ENCODE measurements around the gene PEX10.
A peak's percentile ranks its signal among the peaks of the same experiment; 100 is the strongest.

PEX10 gene

GRCh38 chr1:2405588-2406295 lies 6.6 kb downstream of the PEX10 start:
- Mint-ChIP-seq H3K36me3 (ENCODE audit: low read depth) (peaks cover 34% of the 10 kb centered on the region), H3K27ac (peak overlapping the region; percentile 69), H3K9me3 (no peaks in the 10 kb centered on the region), H3K4me1 (peaks cover 1% of the 10 kb centered on the region), H3K4me3 (no peak overlapping the region), H3K27me3 (ENCODE audit: low read depth, poor library complexity) (no peaks in the 10 kb centered on the region)
- TF ChIP-seq CTCF (IDR thresholded peaks at IDR 0.05), result no peak
- DNase-seq, result no peak

DNA sequence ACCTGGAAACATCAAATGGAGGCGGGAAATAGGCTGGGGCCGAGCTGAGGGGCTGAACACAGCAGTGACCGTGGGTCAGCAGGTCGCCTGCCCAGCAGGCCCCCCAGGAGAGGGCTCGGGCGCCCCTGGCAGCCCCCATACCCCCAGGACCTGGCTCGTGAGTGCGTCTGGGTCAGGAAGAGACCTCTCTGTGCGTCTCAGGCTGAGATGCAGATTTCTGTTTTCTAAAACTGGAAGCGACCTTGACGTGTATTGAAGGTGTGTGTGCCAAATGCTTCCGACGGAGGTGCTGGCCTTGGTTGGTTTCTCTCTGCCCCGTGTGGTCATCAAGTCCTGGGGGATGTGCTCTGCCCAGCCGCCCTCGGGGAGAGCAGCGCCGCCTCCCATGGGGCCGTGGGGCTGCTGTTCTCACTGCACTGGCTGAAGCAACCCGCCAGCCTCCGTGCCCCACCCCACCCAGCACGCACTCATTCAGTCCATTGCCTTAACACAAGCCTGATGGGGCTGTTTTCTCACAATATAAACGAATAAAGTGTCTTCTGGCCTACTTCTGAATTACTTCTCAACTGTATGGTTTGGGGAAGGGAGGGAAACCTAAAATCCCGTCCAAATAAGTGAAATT lies 7.4 kb downstream of the PEX10 start:
- Mint-ChIP-seq H3K9me3 (no peaks in the 10 kb centered on the region), H3K36me3 (ENCODE audit: low read depth) (peaks cover 35% of the 10 kb centered on the region), H3K4me1 (no peaks in the 10 kb centered on the region), H3K4me3 (no peak overlapping the region), H3K27ac (no peak overlapping the region), H3K27me3 (ENCODE audit: low read depth, poor library complexity) (no peaks in the 10 kb centered on the region)
- DNase-seq, result no peak
- TF ChIP-seq CTCF (IDR thresholded peaks at IDR 0.05), result no peak

- Mint-ChIP-seq H3K27ac (peak overlapping the region; percentile 81), H3K27me3 (ENCODE audit: low read depth, poor library complexity) (no peaks in the 10 kb centered on the region), H3K9me3 (no peaks in the 10 kb centered on the region), H3K4me3 (no peak overlapping the region), H3K36me3 (ENCODE audit: low read depth) (peaks cover 40% of the 10 kb centered on the region), H3K4me1 (no peaks in the 10 kb centered on the region)
- no peak for TF ChIP-seq CTCF (IDR thresholded peaks at IDR 0.05)
- DNase-seq, result no peak
Observed at GRCh38 chr1:2404142-2404889, 8.0 kb downstream of the PEX10 start.

DNA sequence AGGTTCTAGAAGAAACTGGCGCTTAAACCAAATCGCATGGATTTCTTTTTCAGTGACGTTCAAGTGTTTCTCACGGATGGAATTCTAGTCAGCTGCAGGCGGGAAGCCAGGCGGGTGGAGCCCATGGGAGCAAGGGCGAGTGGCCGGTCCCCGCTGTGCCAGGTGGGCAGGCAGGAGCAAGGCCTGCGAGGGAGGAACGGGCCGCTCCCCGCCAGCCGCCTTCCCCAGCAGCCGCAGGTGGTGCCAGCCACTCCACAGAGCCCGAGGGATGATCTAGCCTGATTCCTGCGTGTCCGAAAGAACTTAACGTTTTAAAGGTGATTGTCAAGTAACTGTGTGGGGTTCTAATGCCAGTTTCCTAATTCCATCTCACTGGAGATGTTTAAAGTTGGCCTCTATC lies 9.1 kb downstream of the PEX10 start:
- Mint-ChIP-seq H3K4me3 (no peak overlapping the region), H3K9me3 (no peaks in the 10 kb centered on the region), H3K36me3 (ENCODE audit: low read depth) (peaks cover 48% of the 10 kb centered on the region), H3K27me3 (ENCODE audit: low read depth, poor library complexity) (no peaks in the 10 kb centered on the region), H3K27ac (no peak overlapping the region), H3K4me1 (no peaks in the 10 kb centered on the region)
- TF ChIP-seq CTCF (IDR thresholded peaks at IDR 0.05), result no peak
- no peak for DNase-seq

DNA sequence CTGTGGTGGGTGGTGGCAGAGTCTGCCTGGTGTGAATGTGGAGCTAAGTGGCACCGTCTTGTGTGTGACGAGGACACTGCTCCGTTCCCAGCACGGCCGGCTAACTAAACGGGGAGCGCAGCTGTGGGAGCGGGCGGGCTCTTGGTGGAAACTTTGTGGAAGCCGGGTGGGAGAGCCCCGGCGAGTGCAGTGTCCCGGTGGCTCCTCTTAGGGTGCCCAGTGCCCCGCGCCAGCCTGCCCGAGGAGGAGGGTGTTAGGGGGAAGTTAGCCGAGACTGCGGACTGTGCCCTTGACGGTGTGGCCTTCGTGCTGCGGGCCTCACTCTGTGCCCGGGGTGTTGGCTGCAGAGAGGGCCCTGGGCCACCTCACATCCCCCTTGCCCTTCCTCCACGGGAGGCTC lies 9.9 kb downstream of the PEX10 start:
- TF ChIP-seq CTCF (IDR thresholded peaks at IDR 0.05), result no peak
- no peak overlapping the region for H3K4me3 Mint-ChIP-seq
- H3K9me3 Mint-ChIP-seq, result no peaks in the 10 kb centered on the region
- no peak for DNase-seq
- H3K4me1 Mint-ChIP-seq, result no peaks in the 10 kb centered on the region
- H3K27me3 Mint-ChIP-seq (ENCODE audit: low read depth, poor library complexity), result no peaks in the 10 kb centered on the region
- H3K36me3 Mint-ChIP-seq (ENCODE audit: low read depth), result peaks cover 48% of the 10 kb centered on the region
- no peak overlapping the region for H3K27ac Mint-ChIP-seq

All from nephron progenitor cell (in vitro differentiated cells).